Measurements from ENCODE around the gene CUEDC1. TPM values are rescaled to one million over a fixed set of nuclear protein-coding genes. Genes with fewer than 3 reads are reported as not detected.

CUEDC1 gene
- total and polyA plus RNA-seq, 2 of the 13 experiments (the other 11 are each of a cell fraction or from before 2014, with no cell fraction given), result 7.4 to 12.9 TPM

- no peaks in the 10 kb centered on the region for H3K9me3 ChIP-seq (ENCODE audit: low read length)
- no TSS peak for BruUV-seq (replicated peaks)
- ChIA-PET CTCF (ENCODE audit: low intra/inter-chr PET ratio, low total read pairs) (no interaction called here), POLR2A (no interaction called here)
- H3K9ac ChIP-seq (ENCODE audit: insufficient read depth, low read depth, low read length), result no peak overlapping the region
- WGBS (ENCODE audit: low lambda C conversion rate), result 34% methylated on average over 5 of the region's 5 CpGs
- FAIRE-seq, result no peak
- H2AFZ ChIP-seq (ENCODE audit: low read length), result no peak overlapping the region
- no peak for DNase-seq (ENCODE audit: low spot score)
- in situ Hi-C loops (cut with HindIII; ENCODE audit: extremely low pct_ligation_motif_present, low pct_unique_long_range_greater_than_20kb) (no loop called here), intact Hi-C loops (cut with micrococcal nuclease; ENCODE audit: unreplicated experiment) (no loop called here)
- H3K27ac ChIP-seq (ENCODE audit: extremely low read length, insufficient read depth, low read length), result no peak overlapping the region
- TF ChIP-seq KLF13 (CRISPR knock-in tag; IDR thresholded peaks at IDR 0.05) (no peak), CERS6 (CRISPR knock-in tag; IDR thresholded peaks at IDR 0.05) (no peak)
- no peak for ATAC-seq
- H3K27me3 ChIP-seq (ENCODE audit: control insufficient read depth in 1 of 2, insufficient read depth in 2 of 2, low read length in 2 of 2), result peaks cover 3 to 50% of the 10 kb centered on the region in 2 experiments; a peak in 3 of 5 replicates
- no peaks in the 10 kb centered on the region for H4K20me1 ChIP-seq (ENCODE audit: insufficient read depth, low read length)
- 0 out of 2 replicates have a peak, but pooled peaks cover 6% of the 10 kb centered on the region for H3K4me1 ChIP-seq (ENCODE audit: insufficient read depth, low read length)
- no peaks in the 10 kb centered on the region for H3K79me2 ChIP-seq (ENCODE audit: insufficient read depth, low read length)
- H3K4me2 ChIP-seq (ENCODE audit: low read depth, low read length), result no peak overlapping the region
- no peak overlapping the region for H3K4me3 ChIP-seq (replicated peaks in 1 of 3; ENCODE audit: insufficient read depth in 1 of 3, low read depth in 2 of 3, low read length in 3 of 3)
- no peaks in the 10 kb centered on the region for H3K36me3 ChIP-seq (replicated peaks in 1 of 2; ENCODE audit: control insufficient read depth in 1 of 2, insufficient read depth in 2 of 2, low read length in 2 of 2)
Measured at GRCh38 chr17:57819867-57820266, 135.3 kb downstream of the CUEDC1 start.

GRCh38 chr17:57819285-57819684 lies 135.9 kb downstream of the CUEDC1 start:
- Histone ChIP-seq H3K27me3 (ENCODE audit: control insufficient read depth in 1 of 2, insufficient read depth in 2 of 2, low read length in 2 of 2) (peaks cover 3 to 50% of the 10 kb centered on the region in 2 experiments; a peak in 3 of 5 replicates), H3K36me3 (replicated peaks in 1 of 2; ENCODE audit: control insufficient read depth in 1 of 2, insufficient read depth in 2 of 2, low read length in 2 of 2) (no peaks in the 10 kb centered on the region)
- intact Hi-C loops (cut with micrococcal nuclease; ENCODE audit: unreplicated experiment), result no loop called here
- TF ChIP-seq ZNF263 (CRISPR knock-in tag; IDR thresholded peaks at IDR 0.05), result no peak
- TF ChIP-seq, protein P1, sequence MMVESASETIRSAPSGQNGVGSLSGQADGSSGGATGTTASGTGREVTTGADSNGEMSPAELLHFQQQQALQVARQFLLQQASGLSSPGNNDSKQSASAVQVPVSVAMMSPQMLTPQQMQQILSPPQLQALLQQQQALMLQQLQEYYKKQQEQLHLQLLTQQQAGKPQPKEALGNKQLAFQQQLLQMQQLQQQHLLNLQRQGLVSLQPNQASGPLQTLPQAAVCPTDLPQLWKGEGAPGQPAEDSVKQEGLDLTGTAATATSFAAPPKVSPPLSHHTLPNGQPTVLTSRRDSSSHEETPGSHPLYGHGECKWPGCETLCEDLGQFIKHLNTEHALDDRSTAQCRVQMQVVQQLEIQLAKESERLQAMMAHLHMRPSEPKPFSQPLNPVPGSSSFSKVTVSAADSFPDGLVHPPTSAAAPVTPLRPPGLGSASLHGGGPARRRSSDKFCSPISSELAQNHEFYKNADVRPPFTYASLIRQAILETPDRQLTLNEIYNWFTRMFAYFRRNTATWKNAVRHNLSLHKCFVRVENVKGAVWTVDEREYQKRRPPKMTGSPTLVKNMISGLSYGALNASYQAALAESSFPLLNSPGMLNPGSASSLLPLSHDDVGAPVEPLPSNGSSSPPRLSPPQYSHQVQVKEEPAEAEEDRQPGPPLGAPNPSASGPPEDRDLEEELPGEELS (CRISPR knock-in tag; IDR thresholded peaks at IDR 0.05), result no peak
- TF ChIP-seq ZNF460 (CRISPR knock-in tag; IDR thresholded peaks at IDR 0.05; ENCODE audit: borderline replicate concordance), result no peak
- TF ChIP-seq MBNL3 (CRISPR knock-in tag; conservative IDR thresholded peaks at IDR 0.05), result no peak
- TF ChIP-seq KDM5B (CRISPR knock-in tag; IDR thresholded peaks at IDR 0.05; ENCODE audit: borderline replicate concordance), result no peak
- TF ChIP-seq IKZF4 (CRISPR knock-in tag; IDR thresholded peaks at IDR 0.05; ENCODE audit: borderline replicate concordance, low read depth, not compliant biosample characterization), result no peak
- TF ChIP-seq, protein P2, sequence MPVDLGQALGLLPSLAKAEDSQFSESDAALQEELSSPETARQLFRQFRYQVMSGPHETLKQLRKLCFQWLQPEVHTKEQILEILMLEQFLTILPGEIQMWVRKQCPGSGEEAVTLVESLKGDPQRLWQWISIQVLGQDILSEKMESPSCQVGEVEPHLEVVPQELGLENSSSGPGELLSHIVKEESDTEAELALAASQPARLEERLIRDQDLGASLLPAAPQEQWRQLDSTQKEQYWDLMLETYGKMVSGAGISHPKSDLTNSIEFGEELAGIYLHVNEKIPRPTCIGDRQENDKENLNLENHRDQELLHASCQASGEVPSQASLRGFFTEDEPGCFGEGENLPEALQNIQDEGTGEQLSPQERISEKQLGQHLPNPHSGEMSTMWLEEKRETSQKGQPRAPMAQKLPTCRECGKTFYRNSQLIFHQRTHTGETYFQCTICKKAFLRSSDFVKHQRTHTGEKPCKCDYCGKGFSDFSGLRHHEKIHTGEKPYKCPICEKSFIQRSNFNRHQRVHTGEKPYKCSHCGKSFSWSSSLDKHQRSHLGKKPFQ (CRISPR knock-in tag; IDR thresholded peaks at IDR 0.05; ENCODE audit: insufficient replicate concordance), result no peak
- no peak for TF ChIP-seq CREB1 (IDR thresholded peaks at IDR 0.05)
- no peak for TF ChIP-seq CREB1 (CRISPR knock-in tag; IDR thresholded peaks at IDR 0.05)
- no peak for TF ChIP-seq E2F2 (CRISPR knock-in tag; IDR thresholded peaks at IDR 0.05; ENCODE audit: borderline replicate concordance)
- TF ChIP-seq SNAI1 (CRISPR knock-in tag; IDR thresholded peaks at IDR 0.05; ENCODE audit: borderline replicate concordance), result no peak

More at GRCh38 chr17:57819285-57819684, 135.9 kb downstream of the CUEDC1 start:
- ChIA-PET POLR2A (no interaction called here), CTCF (ENCODE audit: low intra/inter-chr PET ratio, low total read pairs) (no interaction called here)
- 0 out of 2 replicates have a peak, but pooled peaks cover 6% of the 10 kb centered on the region for H3K4me1 ChIP-seq (ENCODE audit: insufficient read depth, low read length)
- BruUV-seq (replicated peaks), result no TSS peak
- WGBS (ENCODE audit: low lambda C conversion rate), result 6% methylated on average over 2 of the region's 2 CpGs
- no peak overlapping the region for H3K4me2 ChIP-seq (ENCODE audit: low read depth, low read length)
- no peak overlapping the region for H2AFZ ChIP-seq (ENCODE audit: low read length)
- no peak overlapping the region for H3K9ac ChIP-seq (ENCODE audit: insufficient read depth, low read depth, low read length)
- DNase-seq (ENCODE audit: low spot score), result no peak
- H4K20me1 ChIP-seq (ENCODE audit: insufficient read depth, low read length), result no peaks in the 10 kb centered on the region
- no peak overlapping the region for H3K27ac ChIP-seq (ENCODE audit: extremely low read length, insufficient read depth, low read length)
- no peak overlapping the region for H3K4me3 ChIP-seq (replicated peaks in 1 of 3; ENCODE audit: insufficient read depth in 1 of 3, low read depth in 2 of 3, low read length in 3 of 3)
- in situ Hi-C loops (cut with HindIII; ENCODE audit: extremely low pct_ligation_motif_present, low pct_unique_long_range_greater_than_20kb), result no loop called here
- H3K79me2 ChIP-seq (ENCODE audit: insufficient read depth, low read length), result no peaks in the 10 kb centered on the region
- no peaks in the 10 kb centered on the region for H3K9me3 ChIP-seq (ENCODE audit: low read length)
- FAIRE-seq, result no peak
- ATAC-seq, result no peak

All from HepG2 (cell line).